ENCODE measurements around the gene HLCS. TPM values are rescaled to one million over a fixed set of nuclear protein-coding genes. Genes with fewer than 3 reads are reported as not detected.

Gene HLCS
- total and polyA plus RNA-seq, 2 donors (not counting 3 experiments of a cell fraction or from before 2014, with no cell fraction given) = 6.7 to 17.2 TPM

DNA sequence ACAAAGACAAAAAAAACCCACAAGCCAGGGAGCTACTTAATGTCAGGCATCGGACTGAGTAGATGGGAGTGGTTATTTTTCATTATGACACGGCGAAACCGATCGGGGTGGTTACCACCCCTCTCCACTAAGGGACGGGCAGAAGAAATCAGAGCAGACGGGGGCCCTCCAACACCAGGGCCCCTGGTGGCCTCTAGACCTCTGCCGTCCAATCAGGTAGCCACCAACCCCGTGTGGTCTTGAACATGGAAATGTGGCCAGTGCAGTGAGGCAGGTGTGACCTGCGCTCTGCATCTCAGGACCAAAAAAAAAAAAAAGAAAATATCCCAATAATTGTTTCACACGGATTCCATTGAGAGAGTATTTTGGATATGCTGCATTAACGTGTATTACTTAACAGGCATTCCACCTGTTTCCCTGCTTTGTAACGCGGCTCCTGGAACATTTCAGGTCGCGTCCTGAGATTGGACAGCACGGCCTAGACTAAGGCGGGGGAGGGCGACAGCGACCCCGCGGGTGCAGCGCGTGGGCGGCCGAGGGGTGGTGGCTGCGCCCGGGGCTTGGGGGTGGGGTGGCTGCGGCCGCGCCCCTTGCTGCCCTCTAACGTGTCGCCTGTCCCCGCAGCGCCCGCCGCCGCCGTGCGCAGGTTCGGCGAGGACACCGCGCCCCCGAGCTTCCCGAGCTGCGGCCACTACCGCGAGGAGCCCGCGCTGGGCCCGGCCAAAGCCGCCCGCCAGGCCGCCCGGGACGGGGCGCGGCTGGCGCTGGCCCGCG is 219.2 kb downstream of the HLCS start:
- intact Hi-C loops (cut with micrococcal nuclease) (loop anchor here (1.0 to 5.0 kb wide), 2 partner anchors 180 to 245 kb away; no protein-coding TSS in a partner anchor), dilution Hi-C loops (cut with MboI; ENCODE audit: extremely low pct_ligation_motif_present, low sequenced_read_pairs) (no loop called here)
- H3K27me3 ChIP-seq (ENCODE audit: control insufficient read depth in 2 of 2, insufficient read depth in 2 of 2, low read length in 2 of 2) = peaks cover 0 to 8% of the 10 kb centered on the region in 2 experiments
- no peaks in the 10 kb centered on the region for H3K9me3 ChIP-seq (replicated peaks; ENCODE audit: control insufficient read depth, insufficient read depth, low read length)
- peak overlapping the region; percentile 68 for H3K4me2 ChIP-seq (ENCODE audit: insufficient read depth, low read length)
- no peaks in the 10 kb centered on the region for H3K36me3 ChIP-seq (ENCODE audit: control insufficient read depth in 2 of 2, extremely low read depth in 1 of 2, insufficient read depth in 2 of 2, low read length in 2 of 2)
- H3K4me3 ChIP-seq (replicated peaks in 1 of 3; ENCODE audit: insufficient read depth in 1 of 3, low read depth in 1 of 3, low read length in 3 of 3) = peak overlapping the region in 2 of 3 experiments; percentile 35 to 37
- no peaks in the 10 kb centered on the region for H3K79me2 ChIP-seq (ENCODE audit: control insufficient read depth, insufficient read depth, low read length)
- H4K20me1 ChIP-seq (replicated peaks; ENCODE audit: control insufficient read depth, extremely low read depth, insufficient read depth, low read length) = no peaks in the 10 kb centered on the region
- H3K9ac ChIP-seq (replicated peaks; ENCODE audit: extremely low read depth, insufficient read depth, low read length) = no peak overlapping the region
- peak overlapping the region; percentile 49 for H2AFZ ChIP-seq (ENCODE audit: low read depth, low read length)
- ChIA-PET CTCF (interaction anchor here (0.6 to 6.1 kb wide), 33 partner anchors 9 to 328 kb away, joined by 3 to 78 read pairs (median 4); no protein-coding TSS in a partner anchor), POLR2A (no interaction called here)
- FAIRE-seq (no peak), DNase-seq (ENCODE audit: low read depth, low spot score) (no peak)
- no peaks in the 10 kb centered on the region for H3K9me1 ChIP-seq (replicated peaks; ENCODE audit: control insufficient read depth, extremely low read depth, insufficient read depth, low read length)
- no TSS peak for BruUV-seq (replicated peaks)
- TF ChIP-seq FOS (IDR thresholded peaks at IDR 0.05; ENCODE audit: borderline replicate concordance, insufficient read depth, low read length) = no peak
- TF ChIP-seq JUN (IDR thresholded peaks at IDR 0.05; ENCODE audit: borderline replicate concordance, insufficient read depth, insufficient read length, low read depth) = no peak
- peaks cover 6% of the 10 kb centered on the region for H3K4me1 ChIP-seq (ENCODE audit: control insufficient read depth, extremely low read depth, insufficient read depth, low read length)
- H3K27ac ChIP-seq (ENCODE audit: insufficient read depth, low read depth, low read length) = no peak overlapping the region

DNA sequence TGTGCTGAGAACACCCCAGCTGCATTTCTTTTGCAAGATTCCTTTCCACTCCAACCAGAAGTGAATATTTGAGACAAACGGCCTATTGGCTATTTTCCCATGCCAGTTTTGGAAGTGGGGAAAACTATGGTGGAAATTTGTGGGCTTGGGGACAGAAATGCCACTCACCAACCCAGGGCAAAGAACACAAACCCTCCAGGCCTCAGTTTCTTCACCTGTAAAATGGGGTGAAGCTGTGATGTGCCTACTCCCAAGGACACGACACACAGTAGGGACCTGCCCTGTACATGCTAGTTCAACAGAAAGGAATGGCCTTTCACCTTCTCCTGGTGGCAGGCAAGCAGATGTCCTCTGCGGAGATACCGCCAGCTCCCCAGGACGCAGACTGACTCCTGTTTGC is 221.0 kb downstream of the HLCS start:
- no peaks in the 10 kb centered on the region for H3K36me3 ChIP-seq (ENCODE audit: control insufficient read depth in 2 of 2, extremely low read depth in 1 of 2, insufficient read depth in 2 of 2, low read length in 2 of 2)
- no peaks in the 10 kb centered on the region for H3K9me3 ChIP-seq (replicated peaks; ENCODE audit: control insufficient read depth, insufficient read depth, low read length)
- intact Hi-C loops (cut with micrococcal nuclease) (loop anchor here (5.0 kb wide), 1 partner anchor 243 kb away; no protein-coding TSS in a partner anchor), dilution Hi-C loops (cut with MboI; ENCODE audit: extremely low pct_ligation_motif_present, low sequenced_read_pairs) (no loop called here)
- no peaks in the 10 kb centered on the region for H3K9me1 ChIP-seq (replicated peaks; ENCODE audit: control insufficient read depth, extremely low read depth, insufficient read depth, low read length)
- no peak overlapping the region for H3K27ac ChIP-seq (ENCODE audit: insufficient read depth, low read depth, low read length)
- ChIA-PET CTCF (interaction anchor here (1.3 to 6.1 kb wide), 5 partner anchors 13 to 182 kb away, joined by 3 to 78 read pairs (median 29); no protein-coding TSS in a partner anchor), POLR2A (no interaction called here)
- H3K79me2 ChIP-seq (ENCODE audit: control insufficient read depth, insufficient read depth, low read length) = no peaks in the 10 kb centered on the region
- H2AFZ ChIP-seq (ENCODE audit: low read depth, low read length) = no peak overlapping the region
- no peaks in the 10 kb centered on the region for H4K20me1 ChIP-seq (replicated peaks; ENCODE audit: control insufficient read depth, extremely low read depth, insufficient read depth, low read length)
- peaks cover 3% of the 10 kb centered on the region for H3K4me1 ChIP-seq (ENCODE audit: control insufficient read depth, extremely low read depth, insufficient read depth, low read length)
- H3K9ac ChIP-seq (replicated peaks; ENCODE audit: extremely low read depth, insufficient read depth, low read length) = no peak overlapping the region
- no peak overlapping the region for H3K4me2 ChIP-seq (ENCODE audit: insufficient read depth, low read length)
- TF ChIP-seq JUN (IDR thresholded peaks at IDR 0.05; ENCODE audit: borderline replicate concordance, insufficient read depth, insufficient read length, low read depth) (no peak), GATA2 (IDR thresholded peaks at IDR 0.05; ENCODE audit: insufficient read depth, insufficient read length, low read depth, low read length) (no peak)
- H3K27me3 ChIP-seq (ENCODE audit: control insufficient read depth in 2 of 2, insufficient read depth in 2 of 2, low read length in 2 of 2) = peaks cover 0 to 9% of the 10 kb centered on the region in 2 experiments
- BruUV-seq (replicated peaks) = no TSS peak
- DNase-seq (ENCODE audit: low read depth, low spot score) (no peak), FAIRE-seq (no peak)
- H3K4me3 ChIP-seq (replicated peaks in 1 of 3; ENCODE audit: insufficient read depth in 1 of 3, low read depth in 1 of 3, low read length in 3 of 3) = no peak overlapping the region

Measured in endothelial cell of umbilical vein (primary cell).